A204.1 (cell line): ENCODE measurements around the gene NANOG.
"Not testable (repeated sequence)": the region's sequence is repeated elsewhere in the genome, so short reads cannot be mapped to it uniquely, and the experiment has no call there.

ENCODE experiments used
- FAIRE-seq: peaks from 2 replicates; lab custom pipeline; 2012; peaks lifted over from hg19 to GRCh38; lab: Jason Lieb, UNC

Gene NANOG

GRCh38 chr12:7788884-7789528 lies at the start of gene NANOG:
NANOG (plus strand) TSS chr12:7789402; CDS start chr12:7789615, 213 bp downstream.
- FAIRE-seq: not testable (repeated sequence)

- FAIRE-seq: no peak
These were observed 42.0 kb upstream of the NANOG start, which contains the start of gene CLEC4C for GRCh38 chr12:7747246-7747645. CLEC4C (minus strand) TSS chr12:7747375; CDS start chr12:7747348, 27 bp downstream.

DNA sequence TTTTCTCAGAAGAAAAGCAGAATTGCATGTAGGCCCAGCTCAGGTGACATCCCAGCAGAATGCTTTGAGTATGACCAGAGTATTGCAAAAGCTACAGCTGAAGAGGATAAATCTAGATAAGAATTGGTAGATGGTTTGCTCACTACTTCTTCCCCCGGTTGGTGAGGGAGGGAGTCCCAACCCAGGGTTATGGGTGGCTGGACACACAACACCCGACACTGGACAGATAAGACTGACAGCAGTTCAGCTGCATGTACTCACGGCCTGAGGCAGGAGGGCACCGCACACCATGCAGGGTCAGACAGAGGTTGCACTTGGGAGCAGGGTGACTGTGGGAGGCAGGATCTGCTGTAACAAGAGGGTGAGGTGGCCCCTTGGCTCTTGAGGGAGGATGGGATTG lies 40.4 kb upstream of the NANOG start:
- no peak for FAIRE-seq

DNA sequence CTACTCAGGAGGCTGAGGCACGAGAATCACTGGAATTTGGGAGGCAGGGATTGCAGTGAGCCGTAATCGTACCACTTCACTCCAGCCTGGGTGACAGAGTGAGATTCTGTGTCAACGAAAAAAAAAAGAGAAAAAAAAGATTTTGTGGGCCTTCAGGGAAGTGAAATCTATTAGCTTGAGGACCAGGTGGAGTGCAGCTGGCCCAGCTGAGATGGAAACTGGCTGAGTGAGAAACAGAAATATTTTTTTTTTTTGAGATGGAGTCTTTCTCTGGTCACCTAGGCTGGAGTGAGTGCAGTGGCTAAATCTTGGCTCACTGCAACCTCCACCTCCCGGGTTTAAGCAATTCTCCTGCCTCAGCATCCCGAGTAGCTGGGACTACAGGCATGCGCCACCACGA lies 39.8 kb upstream of the NANOG start:
- FAIRE-seq: no peak

DNA sequence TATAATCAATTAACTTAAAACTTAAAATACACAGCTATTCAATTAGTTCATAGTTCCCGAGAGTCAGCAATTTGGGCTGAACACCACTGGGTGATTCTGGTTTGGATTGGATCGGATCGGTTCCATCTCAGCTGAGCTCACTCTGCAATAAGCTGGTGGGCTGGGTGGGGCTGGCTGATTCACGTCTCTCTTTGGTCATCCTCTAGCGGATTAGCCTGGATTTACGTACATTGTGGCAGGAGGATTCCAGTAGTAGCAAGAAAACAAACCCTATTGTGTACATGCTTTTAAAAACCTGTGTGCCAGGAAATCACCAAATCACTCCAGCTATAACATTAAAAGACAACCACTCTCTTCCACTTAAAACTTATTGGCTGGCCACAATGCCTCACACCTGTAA lies 38.9 kb upstream of the NANOG start:
- no peak for FAIRE-seq

DNA sequence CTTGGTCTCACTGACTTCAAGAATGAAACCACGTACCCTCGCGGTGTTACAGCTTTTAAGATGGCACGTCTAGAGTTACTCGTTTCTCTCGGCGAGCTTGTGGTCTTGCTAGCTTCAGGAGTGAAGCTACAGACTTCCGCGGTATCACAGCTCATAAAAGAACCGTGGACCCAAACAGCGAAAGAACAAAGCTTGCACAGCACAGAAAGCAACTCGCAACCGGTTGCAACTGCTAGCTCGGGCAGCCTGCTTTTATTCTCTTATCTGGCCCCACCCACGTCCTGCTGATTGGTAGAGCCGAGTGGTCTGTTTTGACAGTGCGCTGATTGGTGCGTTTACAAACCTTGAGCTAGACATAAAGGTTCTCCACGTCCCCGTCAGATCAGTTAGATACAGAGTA lies 37.8 kb upstream of the NANOG start:
- FAIRE-seq: no peak

DNA sequence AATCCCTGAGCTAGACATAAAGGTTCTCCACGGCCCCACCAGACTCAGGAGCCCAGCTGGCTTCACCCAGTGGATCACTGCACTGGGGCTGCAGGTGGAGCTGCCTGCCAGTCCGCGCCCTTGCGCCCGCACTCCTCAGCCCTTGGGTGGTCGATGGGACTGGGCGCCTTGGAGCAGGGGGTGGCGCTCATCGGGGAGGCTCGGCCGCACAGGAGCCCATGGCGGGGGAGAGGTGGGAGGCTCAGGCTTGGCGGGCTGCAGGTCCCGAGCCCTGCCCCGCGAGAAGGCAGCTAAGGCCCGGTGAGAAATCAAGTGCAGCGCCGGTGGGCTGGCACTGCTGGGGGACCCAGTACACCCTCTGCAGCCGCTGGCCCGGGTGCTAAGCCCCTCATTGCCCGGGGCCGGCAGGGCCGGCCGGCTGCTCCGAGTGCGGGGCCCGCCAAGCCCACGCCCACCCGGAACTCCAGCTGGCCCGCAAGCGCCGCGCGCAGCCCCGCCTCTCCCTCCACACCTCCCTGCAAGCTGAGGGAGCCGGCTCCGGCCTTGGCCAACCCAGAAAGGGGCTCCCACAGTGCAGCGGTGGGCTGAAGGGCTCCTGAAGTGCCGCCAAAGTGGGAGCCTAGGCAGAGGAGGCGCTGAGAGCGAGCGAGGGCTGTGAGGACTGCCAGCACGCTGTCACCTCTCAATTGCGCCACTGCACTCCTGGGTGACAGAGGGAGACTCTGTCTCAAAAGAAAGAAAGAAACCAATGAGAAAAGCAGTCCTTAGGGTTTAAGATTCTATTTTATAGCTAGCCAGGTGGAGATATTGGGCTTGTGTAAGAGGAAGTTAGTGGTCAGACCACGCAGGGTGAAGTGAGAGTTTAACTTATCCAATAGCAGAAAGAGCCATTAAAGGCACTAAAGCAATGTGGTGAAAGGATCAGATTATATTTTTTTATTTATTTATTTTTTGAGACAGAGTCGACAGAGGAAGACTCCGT lies 37.0 kb upstream of the NANOG start:
- FAIRE-seq: not testable (repeated sequence)

DNA sequence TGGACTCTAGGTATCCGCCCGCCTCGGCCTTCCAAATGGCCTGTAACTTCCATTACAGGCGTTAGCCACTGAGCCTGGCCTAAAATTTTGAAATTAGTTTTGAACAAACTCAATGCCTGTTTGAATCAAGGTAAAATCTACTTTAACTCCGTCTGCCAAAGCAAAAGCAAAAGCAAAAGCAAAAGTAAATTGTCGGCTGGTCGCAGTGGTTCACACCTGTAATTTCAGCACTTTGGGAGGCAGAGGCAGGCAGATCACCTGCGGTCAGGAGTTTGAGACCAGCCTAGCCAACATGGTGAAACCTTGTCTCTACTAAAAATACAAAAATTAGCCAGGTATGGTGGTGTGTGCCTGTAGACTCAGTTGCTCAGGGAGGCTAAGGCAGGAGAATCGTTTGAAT lies 33.5 kb upstream of the NANOG start:
- FAIRE-seq: not testable (repeated sequence)

DNA sequence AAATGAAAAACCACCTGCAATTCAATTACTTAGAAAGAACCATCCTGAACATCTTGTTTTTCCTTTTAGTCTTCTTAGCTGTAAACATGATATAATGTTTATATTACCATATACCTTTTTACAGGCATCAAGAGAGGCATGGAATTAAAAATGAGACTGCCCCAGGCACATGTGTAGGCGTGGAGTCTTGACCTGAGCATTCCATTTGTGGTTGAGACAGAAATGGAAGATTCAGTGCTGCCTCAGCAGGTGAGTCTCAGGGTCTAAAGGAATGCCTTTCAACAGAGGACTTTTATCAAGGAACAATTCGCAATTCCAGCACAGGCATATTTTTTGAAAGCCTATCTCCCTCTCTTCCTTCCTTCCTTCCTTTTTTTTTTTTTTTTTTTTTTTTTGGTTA lies 32.2 kb upstream of the NANOG start:
- FAIRE-seq: no peak

GRCh38 chr12:7758766-7759140 lies 30.4 kb upstream of the NANOG start:
- FAIRE-seq: no peak

DNA sequence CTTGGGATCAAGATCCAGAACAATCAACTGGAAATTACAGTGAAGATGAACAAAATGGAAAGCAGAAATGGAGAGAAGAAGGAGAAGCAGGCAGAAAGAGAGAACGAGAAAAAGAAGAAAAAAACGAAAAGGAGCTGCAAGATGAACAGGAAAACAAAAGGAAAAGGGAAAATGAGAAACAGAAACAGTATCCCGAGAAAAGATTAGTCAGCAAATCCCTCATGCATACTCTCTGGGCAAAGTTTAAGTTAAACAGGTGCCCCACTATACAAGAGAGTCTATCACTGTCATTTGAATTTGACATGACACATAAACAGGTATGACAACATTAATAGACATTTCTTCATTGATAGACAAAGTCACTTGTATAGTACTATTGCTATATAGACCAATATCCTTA lies 19.2 kb upstream of the NANOG start:
- FAIRE-seq: no peak

- FAIRE-seq: no peak
These were observed 7.9 kb upstream of the NANOG start for GRCh38 chr12:7781274-7781673.

DNA sequence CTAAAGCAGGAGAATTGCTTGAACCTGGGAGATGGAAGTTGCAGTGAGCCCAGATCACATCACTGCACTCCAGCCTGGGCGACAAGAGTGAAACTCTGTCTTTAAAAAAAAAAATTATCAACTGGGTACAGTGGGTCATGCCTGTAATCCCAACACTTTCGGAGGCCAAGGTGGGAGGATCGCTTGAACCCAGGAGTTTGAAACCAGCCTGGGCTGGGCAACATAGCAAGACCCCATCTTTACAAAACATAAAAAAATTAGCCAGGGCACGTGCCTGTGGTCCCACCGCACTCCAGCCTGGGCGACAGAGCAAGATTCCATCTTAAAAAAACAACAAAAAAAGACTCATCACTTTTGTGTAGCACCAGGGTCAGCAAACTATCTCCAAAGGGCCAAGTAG lies 7.1 kb upstream of the NANOG start:
- no peak for FAIRE-seq

GRCh38 chr12:7783433-7783832 lies 5.8 kb upstream of the NANOG start:
- FAIRE-seq: not testable (repeated sequence)

DNA sequence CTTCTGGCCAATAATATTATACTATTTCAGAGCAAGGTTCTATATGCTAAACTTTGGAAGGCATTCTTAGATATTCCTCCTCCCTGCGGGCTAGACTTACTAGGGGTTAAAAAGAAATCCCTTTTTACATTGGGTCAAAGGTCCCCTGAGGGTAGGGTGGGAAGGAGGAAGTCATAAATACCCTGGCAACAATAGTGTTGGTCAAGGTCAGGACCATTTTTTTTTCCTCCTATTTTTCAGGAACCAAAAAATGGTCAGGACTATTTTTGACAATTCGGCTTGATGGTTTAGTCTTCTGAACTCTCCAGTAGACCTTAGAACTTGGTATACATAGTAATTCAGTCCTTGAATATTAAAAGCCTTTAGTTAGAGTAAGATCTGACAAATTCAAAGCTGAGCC lies 4.5 kb upstream of the NANOG start:
- no peak for FAIRE-seq

- no peak for FAIRE-seq
These were observed 1.5 kb upstream of the NANOG start for GRCh38 chr12:7787574-7788293.

- FAIRE-seq: no peak
These were observed 925 bp upstream of the NANOG start for GRCh38 chr12:7788294-7788660.

DNA sequence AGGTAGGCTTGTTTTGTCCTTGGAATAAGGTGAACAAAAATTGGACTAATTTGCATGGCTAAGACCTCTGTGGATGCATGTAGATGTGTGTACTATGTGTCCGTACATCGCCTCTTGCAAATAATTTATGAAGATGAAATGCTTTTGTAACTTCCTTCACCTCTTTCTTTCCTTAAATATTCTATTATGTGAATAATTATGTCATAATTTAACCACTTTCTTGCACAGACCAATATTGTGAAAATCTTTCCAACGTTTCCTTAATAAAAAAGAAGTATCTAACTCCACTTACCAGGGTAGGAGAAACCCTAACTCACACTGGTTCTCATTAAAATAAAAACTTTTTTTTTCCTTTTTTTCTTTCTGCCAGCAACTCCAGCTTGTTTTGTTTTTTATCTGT lies 4.0 kb downstream of the NANOG start:
- no peak for FAIRE-seq

DNA sequence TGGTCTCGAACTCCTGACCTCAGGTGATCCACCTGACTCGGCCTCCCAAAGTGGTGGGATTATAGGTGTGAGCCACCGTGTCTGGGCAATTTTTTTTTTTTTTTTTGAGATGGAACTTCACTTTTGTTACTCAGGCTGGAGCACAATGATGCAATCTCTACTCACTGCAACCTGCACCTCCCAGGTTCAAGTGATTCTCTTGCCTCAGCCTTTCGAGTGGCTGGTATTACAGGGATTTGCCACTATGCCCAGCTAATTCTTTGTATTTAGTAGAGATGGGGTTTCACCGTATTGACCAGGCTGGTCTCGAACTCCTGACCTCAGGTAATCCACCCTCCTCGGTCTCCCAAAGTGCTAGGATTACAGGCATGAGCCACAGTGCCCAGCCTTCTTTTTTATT lies 8.1 kb downstream of the NANOG start:
- FAIRE-seq: not testable (repeated sequence)

DNA sequence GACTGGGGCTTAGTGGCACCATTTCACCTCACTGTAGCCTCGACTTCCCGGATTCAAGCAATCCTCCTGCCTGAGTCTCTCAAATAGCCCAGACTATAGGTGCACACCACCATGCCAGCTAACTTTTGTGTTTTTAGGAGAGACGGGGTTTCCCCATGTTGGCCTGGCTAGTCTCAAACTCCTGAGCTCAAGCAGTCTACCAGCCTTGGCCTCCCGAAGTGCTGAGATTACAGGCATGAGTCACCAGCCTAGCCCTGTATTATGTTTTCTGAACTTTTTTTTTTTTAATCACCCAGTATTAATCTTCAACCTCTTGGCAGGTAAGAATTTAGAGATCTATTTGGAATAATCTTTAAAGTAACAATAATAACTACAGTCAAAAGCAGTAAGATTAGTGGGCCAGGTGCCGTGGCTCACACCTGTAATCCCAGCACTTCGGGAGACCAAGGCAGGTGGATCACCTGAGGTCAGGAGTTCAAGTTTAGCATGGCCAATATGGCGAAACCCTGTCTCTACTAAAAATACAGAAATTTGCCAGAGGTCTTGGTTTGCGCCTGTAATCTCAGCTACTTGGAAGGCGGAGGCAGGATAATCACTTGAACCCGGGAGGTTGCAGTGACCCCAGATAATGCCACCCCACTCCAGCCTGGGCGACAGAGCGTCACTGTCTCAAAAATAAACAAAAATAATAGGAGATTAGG lies 8.6 kb downstream of the NANOG start:
- FAIRE-seq: no peak

DNA sequence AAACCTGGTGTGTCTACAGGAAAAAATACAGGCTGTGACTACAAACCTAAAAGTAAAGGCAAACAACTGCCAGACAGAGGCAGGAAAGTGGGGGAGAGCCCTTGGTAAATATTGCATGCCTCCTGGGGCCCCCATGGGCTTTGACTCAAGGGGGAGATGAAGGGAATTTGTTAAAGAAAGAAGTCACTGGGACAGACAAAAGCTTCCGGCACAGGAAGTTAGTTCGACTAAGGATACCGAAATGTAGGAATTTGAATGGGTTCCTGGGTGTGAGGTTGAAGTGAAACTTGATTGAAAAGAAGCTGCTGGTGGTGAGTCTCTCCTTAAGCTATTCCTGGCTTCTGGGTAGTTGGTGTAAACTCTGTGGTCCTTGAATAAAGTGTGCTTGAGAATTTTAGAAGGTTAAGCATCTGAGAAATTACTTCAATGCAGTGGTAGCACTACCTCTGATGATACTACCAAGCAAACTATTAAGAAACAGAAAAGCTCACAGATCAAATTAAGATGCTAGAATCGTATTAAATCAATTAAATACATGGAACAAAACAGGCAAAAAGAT lies 9.6 kb downstream of the NANOG start:
- FAIRE-seq: not testable (repeated sequence)

DNA sequence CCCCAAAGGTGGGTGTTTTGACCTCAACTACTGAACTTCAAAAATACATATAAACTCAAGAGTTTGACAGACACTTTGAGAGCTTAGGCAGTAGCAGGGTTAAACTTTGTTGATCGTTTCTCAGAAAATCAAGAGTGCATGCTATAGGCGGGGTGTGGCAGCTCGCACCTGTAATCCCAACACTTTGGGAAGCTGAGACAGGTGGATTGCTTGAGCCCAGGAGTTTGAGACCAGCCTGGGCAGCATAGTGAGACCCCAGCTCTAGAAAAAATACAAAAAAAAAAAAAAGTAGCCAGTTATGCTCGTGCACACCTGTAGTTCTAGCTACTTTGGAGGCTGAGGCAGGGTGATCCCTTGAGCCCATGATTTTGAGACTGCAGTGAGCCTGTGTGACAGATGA lies 12.3 kb downstream of the NANOG start:
- FAIRE-seq: no peak
